ENCODE results near the gene ISG15.

ISG15 gene

DNA sequence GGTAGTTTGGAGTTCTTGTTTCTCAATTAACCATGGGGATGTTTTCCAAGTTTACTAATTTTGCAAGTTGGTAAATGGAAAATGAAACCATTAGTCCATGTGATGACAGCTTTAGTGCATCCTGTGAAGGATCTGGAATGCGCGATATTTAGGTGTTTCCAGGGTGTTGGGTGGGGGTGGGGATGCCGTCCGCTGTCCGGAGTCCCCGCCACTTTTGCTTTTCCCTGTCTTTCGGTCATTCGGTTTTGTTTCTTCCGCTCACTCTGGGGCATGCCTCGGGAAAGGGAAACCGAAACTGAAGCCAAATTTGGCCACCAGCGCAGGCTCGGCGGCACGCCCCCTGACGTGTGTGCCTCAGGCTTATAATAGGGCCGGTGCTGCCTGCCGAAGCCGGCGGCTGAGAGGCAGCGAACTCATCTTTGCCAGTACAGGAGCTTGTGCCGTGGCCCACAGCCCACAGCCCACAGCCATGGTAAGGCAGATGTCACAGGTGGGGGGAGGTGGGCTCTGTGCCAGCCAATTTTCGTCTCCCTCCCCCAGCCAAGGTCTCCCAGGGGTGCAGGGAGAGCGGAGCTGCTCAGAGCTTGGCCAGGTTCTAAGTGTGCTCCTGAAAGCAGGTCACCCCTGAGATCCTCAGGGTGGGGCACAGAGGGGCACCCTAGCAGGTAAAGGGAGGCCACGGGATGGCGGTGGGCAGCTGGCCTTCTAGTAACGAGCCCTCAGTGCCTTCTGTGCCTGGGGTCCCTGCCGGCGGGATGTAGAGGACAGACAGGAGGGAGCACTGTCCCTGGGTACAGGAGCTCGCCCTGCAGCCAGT, at the start of gene ISG15:
Gene ISG15 (plus strand): TSS at position 393 of the 817 bp plus-strand sequence. CDS start 77 bp downstream, at position 470.
- in situ Hi-C loops (cut with MboI; ENCODE audit: low sequenced_read_pairs) = no loop called here

DNA sequence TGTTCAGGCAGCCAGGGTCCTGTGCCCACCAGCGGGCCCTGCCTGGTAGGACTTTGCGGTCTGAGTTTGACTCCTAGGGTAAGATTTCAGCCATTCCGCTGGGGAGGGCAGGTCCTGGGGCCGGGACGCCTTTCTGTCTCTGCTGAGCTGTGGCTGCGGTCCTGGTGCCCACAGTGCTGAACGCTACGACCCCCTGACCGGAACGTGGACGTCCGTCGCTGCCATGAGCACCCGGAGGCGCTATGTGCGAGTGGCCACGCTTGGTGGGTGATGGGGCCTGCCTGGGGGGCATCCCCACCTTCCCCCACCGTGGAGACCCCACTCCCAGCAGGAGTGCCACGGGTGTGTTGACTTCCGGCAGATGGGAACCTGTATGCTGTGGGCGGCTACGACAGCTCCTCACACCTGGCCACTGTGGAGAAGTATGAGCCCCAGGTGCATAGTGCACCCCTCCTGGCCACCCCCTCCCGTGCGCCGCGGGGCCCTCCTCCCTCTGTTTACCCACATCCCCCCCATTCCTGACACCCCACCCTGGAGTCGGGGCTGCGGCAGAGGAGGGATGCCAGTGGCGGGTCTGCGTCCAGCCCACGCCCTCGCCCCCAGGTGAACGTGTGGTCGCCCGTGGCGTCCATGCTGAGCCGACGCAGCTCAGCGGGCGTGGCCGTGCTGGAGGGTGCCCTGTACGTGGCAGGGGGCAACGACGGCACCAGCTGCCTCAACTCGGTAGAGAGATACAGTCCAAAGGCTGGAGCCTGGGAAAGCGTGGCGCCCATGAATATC, 49.4 kb upstream of the ISG15 start:
- in situ Hi-C loops (cut with MboI; ENCODE audit: low sequenced_read_pairs) = no loop called here

DNA sequence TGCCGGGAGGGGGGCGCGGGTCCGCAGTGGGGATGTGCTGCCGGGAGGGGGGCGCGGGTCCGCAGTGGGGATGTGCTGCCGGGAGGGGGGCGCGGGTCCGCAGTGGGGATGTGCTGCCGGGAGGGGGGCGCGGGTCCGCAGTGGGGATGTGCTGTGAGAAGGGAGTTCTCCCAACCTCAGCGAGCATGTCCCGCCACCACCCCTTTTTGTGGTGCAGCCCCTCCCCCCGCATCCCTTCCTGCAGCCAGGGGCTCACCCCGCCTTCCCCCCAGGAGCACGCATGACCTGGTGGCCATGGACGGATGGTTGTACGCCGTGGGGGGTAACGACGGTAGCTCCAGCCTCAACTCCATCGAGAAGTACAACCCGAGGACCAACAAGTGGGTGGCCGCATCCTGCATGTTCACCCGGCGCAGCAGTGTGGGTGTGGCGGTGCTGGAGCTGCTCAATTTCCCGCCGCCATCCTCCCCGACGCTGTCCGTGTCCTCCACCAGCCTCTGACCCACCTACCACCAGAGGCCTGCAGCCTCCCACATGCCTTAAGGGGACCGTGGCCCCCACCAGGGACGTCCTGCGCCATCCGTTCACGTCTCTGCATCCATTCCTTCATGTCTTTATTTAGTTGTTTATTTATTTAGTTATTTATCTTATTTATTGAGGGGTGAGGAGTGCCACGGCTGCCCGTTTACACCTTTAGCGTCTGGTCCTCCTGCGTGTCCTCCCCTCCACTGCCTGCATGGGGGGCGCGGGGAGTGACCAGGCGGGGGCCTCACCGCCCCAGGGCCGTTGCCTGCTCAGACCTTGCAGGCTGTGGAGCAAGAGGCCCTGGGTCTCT, 48.4 kb upstream of the ISG15 start:
- in situ Hi-C loops (cut with MboI; ENCODE audit: low sequenced_read_pairs) = no loop called here

DNA sequence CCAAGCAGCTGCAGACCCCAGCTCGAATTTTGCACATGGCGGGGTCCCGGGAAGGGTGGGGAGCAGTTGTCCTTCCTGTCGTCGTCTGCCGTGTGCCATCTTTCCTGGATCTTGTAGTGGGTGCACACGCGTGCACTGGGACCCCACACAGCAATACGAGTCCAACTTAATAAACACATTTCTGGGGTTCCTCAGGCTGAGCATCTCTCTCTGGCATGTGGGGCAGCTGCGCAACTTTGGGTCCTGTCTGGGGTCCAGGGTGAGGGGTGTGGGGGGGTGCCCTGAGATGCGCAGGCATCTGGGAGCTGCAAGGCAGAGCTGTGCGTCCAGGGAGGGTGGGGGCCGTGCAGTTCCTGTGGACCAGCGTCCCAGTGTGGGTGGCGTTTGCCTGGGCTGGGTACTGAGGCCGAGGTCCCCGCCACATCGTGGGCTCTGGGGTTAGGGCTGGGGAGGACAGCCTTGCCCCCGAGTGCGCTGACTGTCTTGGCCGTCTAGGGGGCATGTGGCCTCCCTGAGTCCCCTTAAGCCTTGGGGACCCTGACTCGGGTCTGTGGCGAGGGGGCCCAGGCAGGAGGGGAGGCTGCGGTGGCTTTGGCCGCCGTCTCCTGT, 47.7 kb upstream of the ISG15 start:
- in situ Hi-C loops (cut with MboI; ENCODE audit: low sequenced_read_pairs) = no loop called here

DNA sequence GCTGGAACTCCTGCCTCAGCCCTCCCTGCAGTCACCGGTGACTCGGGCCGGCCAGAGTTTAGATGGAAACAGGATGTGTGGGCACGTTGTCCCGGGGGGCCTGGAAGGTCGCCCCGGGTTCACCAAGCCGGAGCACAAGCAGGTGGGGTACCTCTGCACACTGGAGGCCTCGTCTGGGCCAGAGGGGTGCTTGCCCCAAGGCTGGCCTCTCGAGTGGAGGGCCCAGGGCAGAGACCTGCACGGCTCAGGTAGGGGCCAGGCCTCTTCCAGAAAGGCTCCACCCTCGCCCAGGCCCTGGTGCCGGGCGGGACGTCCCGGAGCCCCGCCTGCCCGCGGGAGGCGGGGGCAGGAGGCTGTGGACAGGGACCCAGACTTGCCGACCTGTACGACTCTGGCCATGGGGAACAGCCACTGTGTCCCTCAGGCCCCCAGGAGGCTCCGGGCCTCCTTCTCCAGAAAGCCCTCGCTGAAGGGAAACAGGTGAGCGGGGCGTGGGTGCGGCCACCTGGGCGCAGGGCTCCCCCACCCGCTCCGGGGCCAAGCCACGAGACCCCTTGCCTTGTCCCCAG, 47.1 kb upstream of the ISG15 start, which contains the start of gene PLEKHN1:
Gene PLEKHN1 (plus strand): TSS at position 348 of the 569 bp plus-strand sequence. CDS start 50 bp downstream, at position 398.
- in situ Hi-C loops (cut with MboI; ENCODE audit: low sequenced_read_pairs) = no loop called here

DNA sequence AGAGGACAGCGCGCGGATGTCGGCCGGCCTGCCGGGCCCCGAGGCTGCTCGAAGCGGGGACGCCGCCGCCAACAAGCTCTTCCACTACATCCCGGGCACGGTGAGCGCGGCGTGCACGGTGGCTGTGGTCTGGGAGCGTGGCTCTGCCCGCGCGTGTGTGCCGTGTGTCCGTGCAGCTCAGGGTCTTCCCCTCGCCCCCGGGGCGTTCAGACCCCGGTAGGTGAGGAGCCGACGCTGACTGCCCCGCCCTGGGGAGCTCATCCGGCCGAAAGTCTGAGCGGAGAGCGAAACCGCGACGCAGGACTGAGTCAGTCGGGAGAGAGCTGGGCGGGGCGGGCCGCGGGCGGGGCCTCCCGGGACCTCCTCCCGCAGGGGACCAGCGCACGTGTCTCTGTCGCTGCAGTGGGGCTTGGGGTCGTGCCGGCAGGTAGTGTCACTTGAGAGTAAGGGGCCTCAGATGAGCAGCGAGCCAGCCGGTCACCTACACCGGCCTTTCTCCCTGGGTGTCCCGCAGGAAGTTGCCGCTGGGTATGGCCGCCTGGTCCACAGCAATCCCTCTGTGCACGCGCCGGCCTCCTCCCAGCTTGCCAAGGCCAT, 46.5 kb upstream of the ISG15 start:
- in situ Hi-C loops (cut with MboI; ENCODE audit: low sequenced_read_pairs) = no loop called here

DNA sequence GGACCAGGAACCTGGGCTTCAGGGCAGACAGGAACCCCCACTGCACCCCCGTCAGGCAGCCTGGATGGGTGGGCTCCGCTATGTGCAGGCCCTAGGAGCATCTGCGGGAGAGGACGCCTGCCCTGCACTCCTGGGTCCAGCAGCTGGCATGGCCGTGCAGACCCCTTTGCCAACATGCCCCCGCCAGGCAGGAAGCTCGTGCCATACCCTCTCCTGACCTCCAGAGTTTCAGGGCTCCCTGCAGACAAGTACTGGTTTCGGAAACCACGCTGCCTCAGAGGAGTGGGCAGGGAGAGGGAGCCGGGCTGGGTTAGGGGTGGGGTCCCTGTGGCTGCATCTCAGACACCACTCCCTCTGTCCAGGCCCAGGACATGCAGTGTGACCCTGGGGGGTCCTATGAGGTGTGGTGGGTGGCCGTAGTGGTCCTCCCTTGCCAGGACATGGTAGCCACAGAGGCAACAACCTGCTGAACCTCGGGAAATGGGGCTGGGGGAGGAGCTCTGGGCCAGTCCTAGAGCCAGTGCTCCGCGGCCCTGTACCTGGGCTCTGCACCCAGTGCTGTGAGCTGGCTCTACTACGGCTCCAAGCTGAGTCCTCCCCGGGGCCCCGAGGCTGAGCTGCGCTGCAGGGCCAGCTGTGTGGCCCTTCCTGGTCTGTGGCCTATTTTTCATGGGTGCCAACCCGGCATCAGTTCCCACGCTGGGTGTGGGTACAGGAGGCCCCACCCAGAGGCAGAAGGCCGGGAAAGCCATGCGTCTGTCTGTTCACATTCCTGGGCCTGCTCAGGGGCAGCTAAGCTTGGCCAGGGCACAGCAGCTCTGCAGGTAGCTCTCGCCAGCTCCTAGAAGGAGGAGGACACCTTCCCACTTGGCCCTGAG, 45.6 kb upstream of the ISG15 start:
- in situ Hi-C loops (cut with MboI; ENCODE audit: low sequenced_read_pairs) = no loop called here

DNA sequence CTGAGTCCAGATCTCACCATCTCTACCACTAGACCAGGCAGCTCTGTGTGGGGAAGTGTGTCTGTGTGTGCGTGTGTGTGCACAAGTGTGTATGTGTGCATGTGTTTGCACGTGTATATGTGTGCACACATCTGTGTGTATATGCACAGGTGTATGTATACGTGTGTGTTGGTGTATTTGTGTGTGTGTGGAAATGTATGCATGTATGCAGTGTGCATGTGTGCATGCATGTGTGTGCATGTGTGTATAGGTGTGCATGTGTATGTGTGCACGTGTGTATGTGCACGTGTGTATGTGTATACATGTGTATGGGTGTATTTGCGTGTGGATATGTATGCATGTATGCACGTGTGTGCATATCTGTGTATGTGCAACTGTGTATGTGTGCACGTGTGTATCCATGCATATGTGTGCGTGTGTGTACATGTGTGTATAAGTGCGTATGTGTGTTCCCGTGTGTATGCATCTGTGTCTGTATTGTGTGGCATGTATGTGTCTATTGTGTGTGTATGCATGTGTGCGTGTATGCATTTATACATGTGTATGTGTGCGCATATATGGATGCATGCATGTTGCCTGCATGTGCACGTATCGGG, 43.9 kb upstream of the ISG15 start:
- in situ Hi-C loops (cut with MboI; ENCODE audit: low sequenced_read_pairs) = no loop called here

DNA sequence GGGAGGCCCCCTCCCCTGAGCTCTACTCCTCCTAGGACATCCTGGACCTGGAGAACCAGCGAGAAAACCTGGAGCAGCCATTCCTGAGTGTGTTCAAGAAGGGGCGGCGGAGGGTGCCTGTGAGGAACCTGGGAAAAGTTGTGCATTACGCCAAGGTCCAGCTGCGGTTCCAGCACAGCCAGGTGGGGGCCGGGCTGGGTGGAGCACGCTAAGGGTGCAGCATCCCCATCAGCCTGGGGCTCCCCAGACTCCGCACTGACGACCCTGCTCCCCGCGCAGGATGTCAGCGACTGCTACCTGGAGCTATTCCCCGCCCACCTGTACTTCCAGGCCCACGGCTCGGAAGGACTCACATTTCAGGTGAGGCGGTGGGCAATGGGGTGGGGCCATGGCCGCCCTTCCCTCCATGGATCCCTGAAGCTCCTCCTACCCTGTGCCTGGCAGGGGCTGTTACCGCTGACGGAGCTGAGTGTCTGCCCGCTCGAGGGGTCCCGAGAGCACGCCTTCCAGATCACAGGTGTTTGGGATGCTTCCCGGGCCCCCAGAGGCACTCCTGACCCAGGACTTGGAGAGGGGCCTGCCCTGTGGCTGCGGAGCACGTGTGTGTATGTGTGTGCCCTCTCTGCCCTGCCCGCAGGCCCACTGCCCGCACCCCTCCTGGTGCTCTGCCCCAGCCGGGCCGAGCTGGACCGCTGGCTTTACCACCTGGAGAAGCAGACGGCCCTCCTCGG, 42.9 kb upstream of the ISG15 start:
- in situ Hi-C loops (cut with MboI; ENCODE audit: low sequenced_read_pairs) = no loop called here

DNA sequence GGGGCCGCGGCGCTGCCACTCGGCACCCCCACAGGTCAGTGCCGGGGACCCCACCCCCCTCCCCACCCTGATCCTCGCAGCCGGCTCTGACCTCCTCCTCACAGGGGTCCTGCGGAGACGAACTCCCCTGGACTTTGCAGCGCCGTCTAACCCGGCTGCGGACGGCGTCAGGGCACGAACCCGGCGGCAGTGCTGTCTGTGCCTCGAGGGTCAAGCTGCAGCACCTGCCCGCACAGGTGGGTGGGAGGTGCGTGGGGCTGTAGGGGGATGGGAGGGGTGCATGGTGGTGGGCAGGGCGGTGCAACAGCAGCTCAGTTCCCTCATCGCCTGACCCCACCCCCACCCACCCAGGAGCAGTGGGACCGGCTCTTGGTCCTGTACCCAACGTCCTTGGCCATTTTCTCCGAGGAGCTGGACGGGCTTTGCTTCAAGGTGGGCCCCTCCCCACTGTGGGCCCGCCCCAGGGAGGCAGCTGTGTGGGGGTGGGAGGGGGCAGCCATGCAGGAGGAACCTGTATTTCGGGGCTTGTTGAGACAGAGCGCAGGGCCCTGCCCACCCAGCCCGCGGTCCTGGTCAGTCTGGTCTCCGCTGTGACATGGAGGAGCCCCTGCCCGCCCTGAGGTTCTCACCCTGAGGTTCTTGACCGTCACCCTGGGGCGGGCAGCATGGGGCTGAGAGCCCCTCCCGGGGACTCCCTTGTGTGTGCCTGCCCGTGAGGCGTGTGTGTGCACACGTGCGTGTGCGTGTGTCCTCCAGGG, 42.1 kb upstream of the ISG15 start:
- in situ Hi-C loops (cut with MboI; ENCODE audit: low sequenced_read_pairs) = no loop called here

DNA sequence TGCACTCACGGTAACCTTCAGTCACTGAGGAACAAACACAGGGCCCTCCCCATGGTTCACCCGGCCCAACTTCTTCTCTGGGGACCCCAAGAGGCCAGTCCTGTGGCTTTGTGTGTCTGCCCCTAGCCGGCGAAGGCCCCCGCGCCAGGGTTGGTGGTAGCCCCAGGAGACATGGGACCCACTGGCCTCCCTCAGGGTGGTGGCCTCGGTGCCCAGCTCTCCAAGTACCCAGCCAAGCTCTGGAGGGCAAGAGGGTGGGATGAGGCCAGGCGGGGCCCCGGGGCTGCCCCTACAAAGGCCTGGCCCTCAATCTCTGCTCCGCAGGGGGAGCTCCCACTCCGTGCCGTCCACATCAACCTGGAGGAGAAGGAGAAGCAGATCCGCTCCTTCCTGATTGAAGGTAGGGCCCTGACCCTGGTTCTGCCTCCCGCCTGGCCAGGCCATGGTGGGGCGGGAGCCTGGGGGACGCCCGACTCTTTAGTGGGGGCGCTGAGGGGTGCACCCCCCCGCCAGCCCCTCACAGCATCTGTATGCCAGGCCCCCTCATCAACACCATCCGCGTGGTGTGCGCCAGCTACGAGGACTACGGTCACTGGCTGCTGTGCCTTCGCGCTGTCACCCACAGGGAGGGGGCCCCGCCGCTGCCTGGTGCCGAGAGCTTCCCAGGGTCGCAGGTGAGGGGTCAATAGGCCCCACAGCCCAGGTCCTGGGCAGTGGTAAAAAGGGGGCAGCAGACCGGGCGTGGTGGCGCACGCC, 41.4 kb upstream of the ISG15 start:
- in situ Hi-C loops (cut with MboI; ENCODE audit: low sequenced_read_pairs) = no loop called here

DNA sequence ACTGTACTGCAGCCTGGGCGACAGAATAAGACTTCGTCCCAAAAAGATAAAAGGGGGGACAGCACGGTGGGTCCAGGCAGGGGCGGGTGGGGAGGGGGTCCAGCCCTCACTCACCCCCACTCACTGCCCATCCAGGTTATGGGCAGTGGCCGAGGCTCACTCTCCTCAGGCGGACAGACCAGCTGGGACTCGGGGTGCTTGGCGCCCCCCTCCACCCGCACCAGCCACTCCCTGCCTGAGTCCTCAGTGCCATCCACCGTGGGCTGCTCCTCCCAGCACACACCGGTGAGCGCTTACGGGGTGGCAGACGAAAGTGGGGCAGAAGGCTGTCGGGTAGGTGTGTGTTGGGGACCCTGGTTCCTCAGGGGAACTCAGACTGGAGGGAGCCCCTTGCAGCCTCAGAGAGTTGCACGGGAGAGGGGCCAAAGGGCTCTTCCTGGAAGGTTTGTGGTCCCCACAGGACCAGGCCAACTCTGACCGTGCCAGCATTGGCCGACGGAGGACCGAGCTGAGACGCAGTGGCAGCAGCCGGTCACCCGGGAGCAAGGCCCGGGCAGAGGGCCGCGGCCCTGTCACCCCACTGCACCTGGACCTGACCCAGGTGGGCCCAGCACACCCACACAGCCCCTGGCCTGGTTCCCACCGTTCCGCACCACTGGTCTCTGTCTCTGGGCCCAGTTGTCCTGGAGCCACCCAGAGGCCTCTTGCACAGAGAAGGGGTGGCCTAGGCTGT, 40.4 kb upstream of the ISG15 start:
- in situ Hi-C loops (cut with MboI; ENCODE audit: low sequenced_read_pairs) = no loop called here

DNA sequence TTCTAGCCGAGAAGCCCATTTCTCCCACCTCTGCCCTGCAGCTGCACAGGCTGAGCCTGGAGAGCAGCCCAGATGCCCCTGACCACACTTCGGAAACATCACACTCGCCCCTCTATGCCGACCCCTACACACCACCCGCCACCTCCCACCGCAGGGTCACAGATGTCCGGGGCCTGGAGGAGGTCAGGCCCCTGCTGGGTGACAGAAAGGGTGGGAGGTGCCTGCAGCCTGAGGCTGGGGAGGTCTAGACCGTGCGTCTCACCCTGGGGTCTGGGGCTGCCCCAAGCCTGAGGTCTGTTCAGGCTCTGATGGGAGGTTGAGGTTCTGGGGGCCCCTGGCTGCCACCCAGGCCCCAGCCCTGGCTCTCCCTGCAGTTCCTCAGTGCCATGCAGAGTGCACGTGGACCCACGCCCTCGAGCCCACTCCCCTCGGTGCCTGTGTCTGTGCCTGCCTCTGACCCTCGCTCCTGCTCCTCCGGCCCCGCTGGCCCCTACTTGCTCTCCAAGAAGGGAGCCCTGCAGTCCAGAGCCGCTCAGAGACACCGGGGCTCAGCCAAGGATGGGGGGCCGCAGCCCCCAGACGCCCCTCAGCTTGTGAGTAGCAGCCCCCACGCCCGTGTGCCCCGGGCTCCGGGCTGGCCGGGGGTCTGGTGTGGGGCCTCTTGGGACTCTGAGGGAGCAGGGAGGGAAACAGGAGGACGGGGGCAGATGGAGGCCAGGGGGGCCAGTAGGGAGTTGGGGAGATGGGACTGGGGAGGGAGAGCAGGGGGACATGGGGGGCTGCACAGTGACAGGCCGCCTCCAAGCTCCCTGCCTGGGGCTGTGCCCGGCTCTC, 39.6 kb upstream of the ISG15 start:
- in situ Hi-C loops (cut with MboI; ENCODE audit: low sequenced_read_pairs) = no loop called here

DNA sequence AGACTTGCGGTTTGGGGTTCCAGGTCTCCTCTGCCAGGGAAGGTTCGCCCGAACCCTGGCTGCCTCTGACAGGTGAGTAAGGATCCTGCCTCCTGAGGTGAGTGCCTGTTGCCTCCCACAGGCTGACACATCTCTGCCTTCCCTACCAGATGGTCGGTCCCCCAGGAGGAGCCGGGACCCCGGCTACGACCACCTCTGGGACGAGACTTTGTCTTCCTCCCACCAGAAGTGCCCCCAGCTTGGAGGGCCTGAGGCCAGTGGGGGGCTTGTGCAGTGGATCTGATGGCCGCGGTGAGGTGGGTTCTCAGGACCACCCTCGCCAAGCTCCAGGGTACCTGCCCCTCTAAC, 39.0 kb upstream of the ISG15 start:
- in situ Hi-C loops (cut with MboI; ENCODE audit: low sequenced_read_pairs) = no loop called here

DNA sequence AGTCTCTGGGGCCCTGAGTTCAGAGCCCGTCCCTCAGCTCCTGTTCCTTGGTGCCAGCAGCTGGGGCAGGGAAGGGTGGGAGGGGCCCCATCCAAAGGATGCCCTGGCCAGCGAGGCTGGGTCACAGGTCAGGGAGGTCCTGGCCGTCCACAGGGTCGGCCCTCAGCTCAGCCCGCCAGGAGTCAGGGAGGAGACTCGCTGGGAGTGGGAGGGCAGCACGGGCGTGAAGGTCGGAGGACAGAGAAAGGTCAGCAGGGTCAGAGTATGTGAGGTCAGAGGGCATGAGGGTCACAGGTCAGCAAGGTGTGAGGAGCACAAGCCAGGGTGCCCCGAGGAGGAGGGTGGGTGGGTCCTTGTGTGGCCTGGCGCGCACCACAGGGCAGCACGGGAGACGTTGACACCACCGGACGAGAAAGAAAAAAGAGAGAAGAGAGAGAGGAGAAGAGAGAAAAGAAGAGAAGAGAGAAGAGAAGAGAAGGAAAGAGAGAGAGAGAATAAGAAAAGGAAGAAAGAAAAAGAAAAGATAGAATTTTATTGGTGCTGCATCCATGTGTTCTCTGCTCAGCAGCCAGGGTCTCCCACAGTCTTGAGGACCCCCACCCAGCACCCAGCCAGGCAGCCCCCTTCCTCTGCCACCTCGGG, 38.5 kb upstream of the ISG15 start:
- in situ Hi-C loops (cut with MboI; ENCODE audit: low sequenced_read_pairs) = no loop called here
